ENCODE results near the gene SHOX.
"Not testable (repeated sequence)": the region's sequence is repeated elsewhere in the genome, so short reads cannot be mapped to it uniquely, and the experiment has no call there.

SHOX gene

GRCh38 chrX:638482-639131, 8.0 kb downstream of the SHOX start:
- no peak for DNase-seq

GRCh38 chrX:639151-639550, 8.6 kb downstream of the SHOX start:
- DNase-seq = no peak

GRCh38 chrX:640641-641040, 10.1 kb downstream of the SHOX start:
- no peak for DNase-seq

- no peak for DNase-seq
Observed at GRCh38 chrX:641671-642435, 11.3 kb downstream of the SHOX start.

GRCh38 chrX:642436-643240, 12.0 kb downstream of the SHOX start:
- no peak for DNase-seq

- no peak for DNase-seq
Observed at GRCh38 chrX:643241-643595, 12.6 kb downstream of the SHOX start.

GRCh38 chrX:643911-644303, 13.3 kb downstream of the SHOX start:
- no peak for DNase-seq

GRCh38 chrX:644304-645281, 14.0 kb downstream of the SHOX start:
- no peak for DNase-seq

- no peak for DNase-seq
Observed at GRCh38 chrX:646228-646495, 15.6 kb downstream of the SHOX start.

GRCh38 chrX:646796-647195, 16.2 kb downstream of the SHOX start:
- no peak for DNase-seq

GRCh38 chrX:649166-649565, 18.6 kb downstream of the SHOX start:
- DNase-seq = no peak

- no peak for DNase-seq
Observed at GRCh38 chrX:650324-650723, 19.7 kb downstream of the SHOX start.

GRCh38 chrX:650811-651210, 20.2 kb downstream of the SHOX start:
- no peak for DNase-seq

- not testable (repeated sequence) for DNase-seq
Observed at GRCh38 chrX:651922-652321, 21.3 kb downstream of the SHOX start.

GRCh38 chrX:652341-652741, 21.8 kb downstream of the SHOX start:
- no peak for DNase-seq

GRCh38 chrX:653306-653705, 22.7 kb downstream of the SHOX start:
- DNase-seq = no peak

- DNase-seq = no peak
Observed at GRCh38 chrX:661154-661553, 30.6 kb downstream of the SHOX start.

GRCh38 chrX:662126-662525, 31.5 kb downstream of the SHOX start:
- no peak for DNase-seq

GRCh38 chrX:663841-664240, 33.2 kb downstream of the SHOX start:
- no peak for DNase-seq

- no peak for DNase-seq
Observed at GRCh38 chrX:666762-667720, 36.5 kb downstream of the SHOX start.

GRCh38 chrX:670645-671044, 40.1 kb downstream of the SHOX start:
- DNase-seq = no peak

- no peak for DNase-seq
Observed at GRCh38 chrX:672931-673330, 42.3 kb downstream of the SHOX start.

All from NCI-H345 (cell line).